ENCODE results near the gene TSSK2. TPM values are rescaled to one million over a fixed set of nuclear protein-coding genes. Genes with fewer than 3 reads are reported as not detected.

TSSK2 gene
- total and polyA plus RNA-seq, 4 experiments from 2014 or later = not detected

DNA sequence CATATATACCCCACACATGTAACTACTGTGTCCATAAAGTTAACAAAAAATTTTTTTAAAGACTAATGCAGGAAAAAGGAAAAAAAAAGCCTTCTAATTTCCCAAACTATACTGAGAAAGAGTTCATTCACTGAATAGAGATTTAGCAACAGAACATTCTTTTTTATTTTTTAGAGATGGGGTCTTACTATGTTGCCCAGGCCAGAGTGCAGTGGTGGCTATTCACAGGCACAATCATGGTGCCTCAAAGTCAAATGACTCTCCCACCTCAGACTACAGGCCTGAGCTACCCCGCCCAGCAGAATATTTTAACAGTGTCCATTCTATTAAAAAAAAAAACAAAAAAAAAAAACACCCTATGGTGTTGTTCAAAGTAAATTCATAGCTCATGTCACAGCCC lies 34.6 kb upstream of the TSSK2 start:
- no peaks in the 10 kb centered on the region for H3K27me3 Mint-ChIP-seq
- no peaks in the 10 kb centered on the region for H3K9me3 Mint-ChIP-seq
- no peak overlapping the region for H3K4me3 Mint-ChIP-seq
- ChIA-PET POLR2A (ENCODE audit: partially characterized antibody) (interaction anchor here (0.6 kb wide), 1 partner anchor 33 kb away, joined by 3 read pairs; no protein-coding TSS in a partner anchor), CTCF (ENCODE audit: partially characterized antibody) (no interaction called here)
- no peaks in the 10 kb centered on the region for H3K27me3 ChIP-seq (ENCODE audit: insufficient read depth, low read length)
- no peaks in the 10 kb centered on the region for H3K4me1 ChIP-seq (ENCODE audit: insufficient read depth, low read length)
- H3K4me1 Mint-ChIP-seq = peaks cover 17 to 49% (median 21%) of the 10 kb centered on the region in 4 donors
- peak overlapping the region in 2 of 7 donors; percentile 56 to 73 for H3K27ac Mint-ChIP-seq
- peaks cover 20 to 27% of the 10 kb centered on the region in 2 donors for H3K36me3 Mint-ChIP-seq
- H3K4me3 ChIP-seq (ENCODE audit: low read length in 2 of 2) = no peak overlapping the region
- no peaks in the 10 kb centered on the region for H3K36me3 ChIP-seq (ENCODE audit: insufficient read depth, low read length)
- intact Hi-C loops (cut with micrococcal nuclease) = no loop called here
- no peaks in the 10 kb centered on the region for H3K9me3 ChIP-seq (ENCODE audit: control insufficient read depth in 1 of 2, low read length in 2 of 2)
- H3K27ac ChIP-seq (ENCODE audit: low read depth, low read length) = no peak overlapping the region
- no peak for DNase-seq

DNA sequence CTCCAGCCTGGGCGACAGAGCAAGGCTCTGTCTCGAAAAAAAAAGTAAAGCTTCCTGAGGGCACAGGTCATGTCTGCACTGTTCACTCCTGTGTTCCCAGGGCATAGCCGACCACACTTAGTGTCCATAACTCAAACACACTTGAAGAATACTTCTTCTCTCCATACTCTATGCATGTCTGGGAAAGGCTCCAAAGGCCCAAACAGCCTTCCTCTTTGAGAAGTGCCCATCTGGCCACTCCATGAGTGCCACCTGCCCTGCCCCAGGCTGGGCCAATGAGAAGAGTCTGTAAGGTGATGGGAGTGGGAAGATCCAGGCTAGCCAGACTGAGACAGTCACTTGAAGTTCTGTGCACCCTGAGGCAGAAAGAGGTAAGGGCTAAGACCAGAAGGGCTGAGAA lies 33.6 kb upstream of the TSSK2 start:
- intact Hi-C loops (cut with micrococcal nuclease) = no loop called here
- Mint-ChIP-seq H3K27ac (peak overlapping the region in 1 of 7 donors; percentile 82), H3K9me3 (no peaks in the 10 kb centered on the region), H3K36me3 (peaks cover 25 to 28% of the 10 kb centered on the region in 2 donors), H3K27me3 (no peaks in the 10 kb centered on the region), H3K4me1 (peaks cover 20 to 52% (median 26%) of the 10 kb centered on the region in 4 donors), H3K4me3 (no peak overlapping the region)
- no peak for DNase-seq
- ChIA-PET POLR2A (ENCODE audit: partially characterized antibody) (interaction anchor here (0.5 kb wide), 1 partner anchor 21 kb away, joined by 3 read pairs; no protein-coding TSS in a partner anchor), CTCF (ENCODE audit: partially characterized antibody) (interaction anchor here (1.0 to 1.6 kb wide), 2 partner anchors 47 to 532 kb away, joined by 3 to 4 read pairs; partner anchors contain the start of gene ESS2)
- Histone ChIP-seq H3K4me1 (ENCODE audit: insufficient read depth, low read length) (no peaks in the 10 kb centered on the region), H3K27me3 (ENCODE audit: insufficient read depth, low read length) (no peaks in the 10 kb centered on the region), H3K27ac (ENCODE audit: low read depth, low read length) (no peak overlapping the region), H3K36me3 (ENCODE audit: insufficient read depth, low read length) (no peaks in the 10 kb centered on the region), H3K9me3 (ENCODE audit: control insufficient read depth in 1 of 2, low read length in 2 of 2) (no peaks in the 10 kb centered on the region), H3K4me3 (ENCODE audit: low read length in 2 of 2) (no peak overlapping the region)

DNA sequence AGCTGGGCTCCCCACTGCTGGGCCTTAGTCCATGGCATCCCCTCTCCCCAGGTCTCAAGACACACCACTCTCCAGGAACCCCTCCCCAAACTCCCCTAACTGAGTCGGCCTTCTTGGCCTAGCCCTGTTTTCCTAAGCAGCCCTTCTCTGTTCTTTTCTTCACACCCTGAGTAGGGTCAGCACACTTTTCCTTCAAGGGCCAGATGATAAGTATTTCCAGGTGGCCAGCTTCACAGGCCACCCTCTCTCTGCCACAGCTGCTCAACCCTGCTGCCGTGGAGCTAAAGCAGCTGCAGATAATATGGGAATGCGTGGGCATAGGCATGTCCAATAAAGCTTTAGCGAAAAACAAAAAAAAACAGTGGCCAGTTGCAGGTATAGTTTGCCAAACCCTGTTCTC lies 33.0 kb upstream of the TSSK2 start:
- H3K27me3 Mint-ChIP-seq = no peaks in the 10 kb centered on the region
- H3K4me3 Mint-ChIP-seq = no peak overlapping the region
- no peaks in the 10 kb centered on the region for H3K9me3 ChIP-seq (ENCODE audit: control insufficient read depth in 1 of 2, low read length in 2 of 2)
- H3K4me1 Mint-ChIP-seq = peaks cover 20 to 53% (median 29%) of the 10 kb centered on the region in 4 donors
- ChIA-PET POLR2A (ENCODE audit: partially characterized antibody) (interaction anchor here (0.5 to 1.2 kb wide), 2 partner anchors 22 to 24 kb away, joined by 3 read pairs; partner anchors contain the start of gene DGCR2), CTCF (ENCODE audit: partially characterized antibody) (interaction anchor here (1.0 to 1.6 kb wide), 3 partner anchors 8 to 531 kb away, joined by 3 to 4 read pairs (median 3); partner anchors contain the start of gene ESS2)
- peak overlapping the region in 3 of 7 donors; percentile 31 to 74 (median 50) for H3K27ac Mint-ChIP-seq
- H3K36me3 Mint-ChIP-seq = peaks cover 21 to 26% of the 10 kb centered on the region in 2 donors
- H3K27ac ChIP-seq (ENCODE audit: low read depth, low read length) = no peak overlapping the region
- no peaks in the 10 kb centered on the region for H3K36me3 ChIP-seq (ENCODE audit: insufficient read depth, low read length)
- no peaks in the 10 kb centered on the region for H3K27me3 ChIP-seq (ENCODE audit: insufficient read depth, low read length)
- H3K9me3 Mint-ChIP-seq = no peaks in the 10 kb centered on the region
- no peaks in the 10 kb centered on the region for H3K4me1 ChIP-seq (ENCODE audit: insufficient read depth, low read length)
- H3K4me3 ChIP-seq (ENCODE audit: low read length in 2 of 2) = no peak overlapping the region
- no peak for DNase-seq
- intact Hi-C loops (cut with micrococcal nuclease) = no loop called here

- H3K27ac ChIP-seq (ENCODE audit: low read depth, low read length) = no peak overlapping the region
- no peaks in the 10 kb centered on the region for H3K36me3 ChIP-seq (ENCODE audit: insufficient read depth, low read length)
- H3K4me1 ChIP-seq (ENCODE audit: insufficient read depth, low read length) = peaks cover 36% of the 10 kb centered on the region
- H3K4me3 ChIP-seq (ENCODE audit: low read length in 2 of 2) = no peak overlapping the region
- peaks cover 11 to 14% of the 10 kb centered on the region in 2 donors for H3K36me3 Mint-ChIP-seq
- no peaks in the 10 kb centered on the region for H3K27me3 ChIP-seq (ENCODE audit: insufficient read depth, low read length)
- ChIA-PET POLR2A (ENCODE audit: partially characterized antibody) (no interaction called here), CTCF (ENCODE audit: partially characterized antibody) (interaction anchor here (0.6 to 1.5 kb wide), 4 partner anchors 9 to 40 kb away, joined by 3 to 5 read pairs (median 4); partner anchors contain the start of genes DGCR2 and ESS2)
- peaks cover 34 to 80% (median 49%) of the 10 kb centered on the region in 4 donors for H3K4me1 Mint-ChIP-seq
- H3K4me3 Mint-ChIP-seq = no peak overlapping the region
- DNase-seq = no peak
- H3K27ac Mint-ChIP-seq = peak overlapping the region in 4 of 7 donors; percentile 18 to 80 (median 70)
- H3K27me3 Mint-ChIP-seq = no peaks in the 10 kb centered on the region
- no peaks in the 10 kb centered on the region for H3K9me3 ChIP-seq (ENCODE audit: control insufficient read depth in 1 of 2, low read length in 2 of 2)
- H3K9me3 Mint-ChIP-seq = no peaks in the 10 kb centered on the region
- intact Hi-C loops (cut with micrococcal nuclease) = no loop called here
Measured at GRCh38 chr22:19103880-19104821, 27.0 kb upstream of the TSSK2 start.

DNA sequence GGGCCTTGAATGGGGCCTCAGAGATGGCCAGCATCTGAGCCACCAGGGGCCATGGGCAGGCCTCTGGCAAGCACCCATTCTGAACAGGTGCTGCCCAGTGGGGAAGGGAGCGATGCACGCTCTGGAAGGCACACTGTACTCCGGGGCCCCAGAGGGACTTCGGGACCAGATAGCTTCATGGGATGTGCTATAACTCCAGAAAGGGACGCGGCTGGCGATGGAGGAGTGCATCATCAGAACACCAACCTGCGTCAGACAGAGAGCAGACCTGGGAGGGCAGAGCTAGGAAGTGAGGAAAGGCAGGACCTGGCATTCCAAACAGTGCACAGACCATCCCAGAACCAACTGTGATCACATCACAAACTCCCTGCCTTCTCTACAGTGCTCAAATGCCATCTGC lies 25.7 kb upstream of the TSSK2 start:
- H3K36me3 ChIP-seq (ENCODE audit: insufficient read depth, low read length) = no peaks in the 10 kb centered on the region
- H3K27ac Mint-ChIP-seq = peak overlapping the region in 2 of 7 donors; percentile 17 to 22

GRCh38 chr22:19105867-19106802 lies 25.0 kb upstream of the TSSK2 start:
- ChIA-PET POLR2A (ENCODE audit: partially characterized antibody) (interaction anchor here (1.8 to 3.5 kb wide), 2 partner anchors 9 to 16 kb away, joined by 5 to 18 read pairs; partner anchors contain the start of gene DGCR2), CTCF (ENCODE audit: partially characterized antibody) (interaction anchor here (1.1 to 2.1 kb wide), 4 partner anchors 11 to 288 kb away, joined by 3 to 10 read pairs (median 6); partner anchors contain the start of genes DGCR2 and ESS2)
- DNase-seq = peak; percentile 46 to 68 (median 54)
- peaks cover 49 to 86% (median 63%) of the 10 kb centered on the region in 4 donors for H3K4me1 Mint-ChIP-seq
- H3K4me1 ChIP-seq (ENCODE audit: insufficient read depth, low read length) = peaks cover 56% of the 10 kb centered on the region
- H3K36me3 Mint-ChIP-seq = peaks cover 8 to 12% of the 10 kb centered on the region in 2 donors
- no peaks in the 10 kb centered on the region for H3K9me3 Mint-ChIP-seq
- peak overlapping the region; percentile 1 for H3K27ac ChIP-seq (ENCODE audit: low read depth, low read length)
- intact Hi-C loops (cut with micrococcal nuclease) = loop anchor here (1.0 kb wide), 2 partner anchors 371 to 524 kb away; no protein-coding TSS in a partner anchor
- H3K4me3 ChIP-seq (ENCODE audit: low read length in 2 of 2) = no peak overlapping the region
- H3K4me3 Mint-ChIP-seq = peak overlapping the region in 4 of 8 donors; percentile 1 to 78 (median 56)
- no peaks in the 10 kb centered on the region for H3K27me3 ChIP-seq (ENCODE audit: insufficient read depth, low read length)
- H3K9me3 ChIP-seq (ENCODE audit: control insufficient read depth in 1 of 2, low read length in 2 of 2) = no peaks in the 10 kb centered on the region
- peak overlapping the region; percentile 79 to 99 (median 89) for H3K27ac Mint-ChIP-seq
- H3K36me3 ChIP-seq (ENCODE audit: insufficient read depth, low read length) = no peaks in the 10 kb centered on the region
- no peaks in the 10 kb centered on the region for H3K27me3 Mint-ChIP-seq

More for the DNA sequence above, 25.7 kb upstream of the TSSK2 start:
- Mint-ChIP-seq H3K4me1 (peaks cover 43 to 83% (median 57%) of the 10 kb centered on the region in 4 donors), H3K4me3 (no peak overlapping the region), H3K27me3 (no peaks in the 10 kb centered on the region), H3K9me3 (no peaks in the 10 kb centered on the region), H3K36me3 (peaks cover 8 to 14% of the 10 kb centered on the region in 2 donors)
- no peaks in the 10 kb centered on the region for H3K27me3 ChIP-seq (ENCODE audit: insufficient read depth, low read length)
- CTCF ChIA-PET (ENCODE audit: partially characterized antibody) = interaction anchor here (1.6 kb wide), 1 partner anchor 11 kb away, joined by 7 read pairs; no protein-coding TSS in a partner anchor
- intact Hi-C loops (cut with micrococcal nuclease) = no loop called here
- H3K4me3 ChIP-seq (ENCODE audit: low read length in 2 of 2) = no peak overlapping the region
- POLR2A ChIA-PET (ENCODE audit: partially characterized antibody) = interaction anchor here (1.8 to 3.5 kb wide), 2 partner anchors 10 to 16 kb away, joined by 5 to 18 read pairs; partner anchors contain the start of gene DGCR2
- no peak overlapping the region for H3K27ac ChIP-seq (ENCODE audit: low read depth, low read length)
- H3K4me1 ChIP-seq (ENCODE audit: insufficient read depth, low read length) = peaks cover 49% of the 10 kb centered on the region
- H3K9me3 ChIP-seq (ENCODE audit: control insufficient read depth in 1 of 2, low read length in 2 of 2) = no peaks in the 10 kb centered on the region
- DNase-seq = no peak
